Lung (tissue), 12 donors: ENCODE results near the gene SRSF9. TPM values are rescaled to one million over a fixed set of nuclear protein-coding genes. Genes with fewer than 3 reads are reported as not detected.

Experiments used
- ATAC-seq: fragments of 200-7000 bp; cut with Tn5 transposase; one replicate; pipeline ENCODE4 v1.9.1; 2020; ENCODE audit warnings: moderate number of reproducible peaks; ENCODE audit not compliant: insufficient read depth, low FRiP score
- DNase-seq, 3 donors: peaks; one replicate each; pipeline ENCODE4 v3.0.0-alpha.2; 2013 to 2017
- H3K27ac ChIP-seq, 2 donors: one replicate each; pipeline ENCODE4 v1.5.1; 2013; ENCODE audit warnings: mild to moderate bottlenecking in 2 of 2, moderate library complexity in 2 of 2, control low read depth in 1 of 2, inconsistent platforms in 1 of 2, low read depth in 1 of 2, low read length in 1 of 2
- H3K27me3 ChIP-seq, 3 donors: one replicate each; pipeline ENCODE4 v1.5.1; 2013; ENCODE audit warnings: low read length in 2 of 3; ENCODE audit not compliant: control insufficient read depth in 3 of 3, insufficient read depth in 3 of 3
- H3K36me3 ChIP-seq, 4 donors: one replicate each; pipeline ENCODE4 v1.5.1; 2013; ENCODE audit warnings: low read length in 4 of 4, mild to moderate bottlenecking in 1 of 4, moderate library complexity in 1 of 4; ENCODE audit not compliant: control insufficient read depth in 4 of 4, insufficient read depth in 4 of 4
- H3K4me1 ChIP-seq, 5 donors: one replicate each; pipeline ENCODE4 v1.5.1; 2013; ENCODE audit warnings: low read length in 5 of 5, mild to moderate bottlenecking in 2 of 5, moderate library complexity in 1 of 5; ENCODE audit not compliant: control insufficient read depth in 5 of 5, insufficient read depth in 5 of 5
- H3K4me3 ChIP-seq: one replicate; pipeline ENCODE4 v1.5.1; 2013; ENCODE audit warnings: mild to moderate bottlenecking, control low read depth, moderate library complexity
- H3K9ac ChIP-seq, 2 donors: one replicate each; pipeline ENCODE4 v1.5.1; 2013; ENCODE audit warnings: low read length in 2 of 2, control low read depth in 1 of 2; ENCODE audit not compliant: insufficient read depth in 1 of 2
- H3K9me3 ChIP-seq, 4 donors: one replicate each; pipeline ENCODE4 v1.5.1; 2013; ENCODE audit warnings: low read length in 3 of 4, mild to moderate bottlenecking in 1 of 4, moderate library complexity in 1 of 4; ENCODE audit not compliant: control insufficient read depth in 4 of 4, insufficient read depth in 3 of 4
- WGBS, 2 donors: extraction: QIAGEN DNeasy Blood & Tissue Kit; methylation state at CpG; one replicate each; pipeline ENCODE4 v1.1.7; 2013; 5-methylcytosine and 5-hydroxymethylcytosine counted together
- polyA plus RNA-seq, 2 donors: library from polyadenylated mRNA; stranded (reverse); fragments of 200-250 nt; gene quantifications; one replicate each; pipeline ENCODE4 v1.2.1, GENCODE V29; 2013
- total RNA-seq, 2 donors: library from RNA; depleted of rRNA in 1 of 2; stranded (reverse); fragments of >200 nt in 1 of 2; gene quantifications; one replicate each; pipeline ENCODE4 v1.2.1, GENCODE V29; 2014 to 2021
- TF ChIP-seq, protein P1 (sequence below): IDR thresholded peaks from 2 replicates; pipeline ENCODE4 v1.5.1; 2012; ENCODE audit warnings: mild to moderate bottlenecking; ENCODE audit errors: control extremely low read depth, extremely low read depth
- donor health status: control.
- donor health status: control.
- donor health status: Bipolar disorder and iron deficiency.
- donor health status: healthy.
- donor health status: DM: yes; HTN: yes; CAD: no.

SRSF9 gene
- total and polyA plus RNA-seq, 4 donors = 76.6 to 128 (median 113) TPM

DNA sequence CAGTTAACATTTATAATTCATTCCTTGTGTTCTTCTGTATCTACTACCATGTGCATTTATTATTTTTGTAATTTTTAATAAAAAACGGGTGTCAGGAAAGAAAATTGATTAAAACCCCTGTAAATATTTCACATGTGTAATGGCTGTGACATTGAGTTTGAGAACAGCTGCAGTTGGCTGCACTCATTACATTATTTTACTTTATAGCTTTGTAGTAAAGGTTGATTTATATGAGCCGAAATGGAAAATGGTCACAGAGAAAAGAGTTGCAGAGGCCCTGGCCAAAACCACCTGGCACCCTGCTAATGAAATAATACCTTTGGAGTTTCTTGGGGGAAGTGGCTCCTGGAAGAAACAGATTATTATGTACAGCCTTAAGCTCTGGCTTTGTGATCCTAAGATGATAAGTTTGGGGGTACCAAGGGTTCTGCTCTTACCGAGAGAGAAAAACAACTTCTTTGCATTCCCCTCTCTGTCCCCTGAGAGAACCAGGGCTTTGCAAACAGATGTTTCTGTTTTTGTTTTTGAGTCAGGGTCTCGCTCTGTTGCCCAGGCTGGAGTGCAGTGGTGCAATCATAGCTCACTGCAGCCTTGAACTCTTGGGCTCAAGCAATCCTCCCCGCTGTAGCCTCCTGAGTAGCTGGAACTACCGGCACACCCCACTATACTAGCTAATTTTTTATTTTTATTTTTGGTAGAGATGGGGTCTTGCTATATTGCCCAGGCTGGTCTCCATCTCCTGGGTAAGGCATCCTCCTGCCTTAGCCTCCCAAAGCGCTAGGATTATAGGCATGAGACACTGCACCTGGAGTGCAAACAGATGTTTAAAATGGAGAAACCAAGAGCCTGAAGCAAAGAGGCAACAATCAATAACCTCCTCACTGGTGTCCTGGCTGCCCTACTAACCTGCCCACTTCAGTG lies 16.7 kb upstream of the SRSF9 start:
- WGBS, 2 donors = 96 to 98% methylated on average over 7 of the region's 7 CpGs

DNA sequence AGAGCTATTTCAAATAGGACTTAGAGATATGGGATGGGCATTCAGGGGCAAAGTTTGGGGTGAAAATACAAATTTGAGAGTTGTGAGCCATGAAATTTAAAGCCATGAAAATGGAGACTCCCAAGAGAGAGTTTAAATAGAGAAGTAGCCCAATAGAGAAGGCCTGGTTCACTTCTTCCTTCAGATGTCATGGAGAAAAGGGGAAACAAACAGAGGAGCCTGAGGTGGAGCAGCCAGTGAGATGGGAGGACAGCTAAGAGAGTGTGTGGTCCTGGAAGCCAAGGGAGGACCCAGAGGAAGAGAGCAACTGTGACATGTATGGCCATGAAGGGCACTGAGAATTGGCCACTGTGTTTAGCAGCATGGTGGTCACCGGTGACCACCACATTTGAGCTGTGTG lies 14.1 kb upstream of the SRSF9 start:
- TF ChIP-seq, protein P1, sequence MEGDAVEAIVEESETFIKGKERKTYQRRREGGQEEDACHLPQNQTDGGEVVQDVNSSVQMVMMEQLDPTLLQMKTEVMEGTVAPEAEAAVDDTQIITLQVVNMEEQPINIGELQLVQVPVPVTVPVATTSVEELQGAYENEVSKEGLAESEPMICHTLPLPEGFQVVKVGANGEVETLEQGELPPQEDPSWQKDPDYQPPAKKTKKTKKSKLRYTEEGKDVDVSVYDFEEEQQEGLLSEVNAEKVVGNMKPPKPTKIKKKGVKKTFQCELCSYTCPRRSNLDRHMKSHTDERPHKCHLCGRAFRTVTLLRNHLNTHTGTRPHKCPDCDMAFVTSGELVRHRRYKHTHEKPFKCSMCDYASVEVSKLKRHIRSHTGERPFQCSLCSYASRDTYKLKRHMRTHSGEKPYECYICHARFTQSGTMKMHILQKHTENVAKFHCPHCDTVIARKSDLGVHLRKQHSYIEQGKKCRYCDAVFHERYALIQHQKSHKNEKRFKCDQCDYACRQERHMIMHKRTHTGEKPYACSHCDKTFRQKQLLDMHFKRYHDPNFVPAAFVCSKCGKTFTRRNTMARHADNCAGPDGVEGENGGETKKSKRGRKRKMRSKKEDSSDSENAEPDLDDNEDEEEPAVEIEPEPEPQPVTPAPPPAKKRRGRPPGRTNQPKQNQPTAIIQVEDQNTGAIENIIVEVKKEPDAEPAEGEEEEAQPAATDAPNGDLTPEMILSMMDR = no peak
- Histone ChIP-seq H3K36me3 (peaks cover 0 to 4% (median 0%) of the 10 kb centered on the region in 4 donors), H3K27me3 (no peaks in the 10 kb centered on the region), H3K9ac (no peak overlapping the region), H3K9me3 (no peaks in the 10 kb centered on the region), H3K4me1 (no peaks in the 10 kb centered on the region), H3K27ac (no peak overlapping the region), H3K4me3 (no peak overlapping the region)
- no peak for DNase-seq
- 96 to 100% methylated on average over 1 of the region's 1 CpG for WGBS, 2 donors
- no peak for ATAC-seq

More for the DNA sequence above, 16.7 kb upstream of the SRSF9 start:
- Histone ChIP-seq H3K4me1 (peaks cover 0 to 2% (median 0%) of the 10 kb centered on the region in 5 donors), H3K4me3 (no peak overlapping the region), H3K9me3 (no peaks in the 10 kb centered on the region), H3K27me3 (no peaks in the 10 kb centered on the region), H3K9ac (no peak overlapping the region), H3K27ac (no peak overlapping the region), H3K36me3 (peaks cover 0 to 9% (median 4%) of the 10 kb centered on the region in 4 donors)
- ATAC-seq (no peak), DNase-seq (no peak)
- TF ChIP-seq, protein P1 = no peak

DNA sequence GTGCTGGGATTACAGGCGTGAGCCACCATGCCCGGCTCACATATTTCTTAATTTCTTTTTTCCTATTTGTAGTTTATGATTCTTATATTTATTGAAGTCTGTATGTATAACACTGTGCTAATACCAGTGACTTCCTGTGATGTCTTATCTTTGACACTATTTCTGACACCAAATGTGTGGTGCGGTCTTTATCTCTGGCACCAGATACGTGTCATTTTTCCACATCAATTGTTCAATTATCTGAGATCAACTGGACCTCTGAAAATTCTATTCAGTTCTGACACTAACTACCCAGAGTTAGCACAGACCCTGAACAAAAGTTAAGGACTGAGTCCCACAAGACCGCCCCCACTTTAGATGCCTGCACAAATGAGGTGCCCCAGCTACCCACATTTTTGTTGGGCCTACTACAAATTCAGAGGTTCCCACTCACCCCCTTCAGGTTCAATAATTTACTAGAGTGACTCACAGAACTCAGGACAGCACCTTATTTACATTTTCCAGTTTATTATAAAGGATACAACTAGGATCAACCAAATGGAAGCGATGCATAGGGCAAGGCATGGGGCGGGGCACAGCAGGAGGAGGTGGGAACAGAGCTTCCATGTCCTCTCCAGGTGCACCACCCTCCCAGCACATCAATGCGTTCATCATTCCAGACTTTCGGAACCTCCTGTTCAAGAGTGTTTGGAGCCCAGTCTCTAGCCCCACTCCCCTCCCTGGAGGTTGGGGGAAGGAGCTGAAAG lies 11.6 kb upstream of the SRSF9 start:
- Histone ChIP-seq H3K9me3 (no peaks in the 10 kb centered on the region), H3K36me3 (peaks cover 0 to 4% (median 0%) of the 10 kb centered on the region in 4 donors), H3K4me3 (no peak overlapping the region), H3K27me3 (no peaks in the 10 kb centered on the region), H3K27ac (no peak overlapping the region), H3K9ac (no peak overlapping the region), H3K4me1 (no peaks in the 10 kb centered on the region)
- no peak for DNase-seq
- ATAC-seq = no peak
- WGBS, 2 donors = 93 to 94% methylated on average over 9 of the region's 9 CpGs
- TF ChIP-seq, protein P1 = no peak
